GM12878 (cell line): Measurements from ENCODE around the gene CDC25C. TPM values are rescaled to one million over a fixed set of nuclear protein-coding genes. Genes with fewer than 3 reads are reported as not detected.

ENCODE experiments used
- EP300 ChIP-seq, 2 experiments: fragments of 150-350 bp in 1 of 2; IDR thresholded peaks; 2 replicates each; pipeline ENCODE4 v1.6.1; 2011 to 2012; ENCODE audit warnings: low read depth in 2 of 2, low read length in 2 of 2, borderline replicate concordance in 1 of 2, improper control_type of control experiment in 1 of 2, inconsistent platforms in 1 of 2; ENCODE audit not compliant: control insufficient read depth in 1 of 2
- ETV6 ChIP-seq, 2 experiments: fragments of 450-650 bp in 1 of 2; IDR thresholded peaks in 1 of 2; conservative IDR thresholded peaks in 1 of 2; 2 replicates each; pipeline ENCODE4 v1.6.1; 2014; ENCODE audit warnings: antibody characterized with exemption in 1 of 2, borderline replicate concordance in 1 of 2, low read depth in 1 of 2, mild to moderate bottlenecking in 1 of 2, moderate library complexity in 1 of 2
- JUNB ChIP-seq: IDR thresholded peaks from 2 replicates; pipeline ENCODE4 v1.6.1; 2016; ENCODE audit warnings: antibody characterized with exemption, mild to moderate bottlenecking
- JUND ChIP-seq: IDR thresholded peaks from 2 replicates; pipeline ENCODE4 v1.6.1; 2012; ENCODE audit warnings: low read depth, mild to moderate bottlenecking, low read length, improper control_type of control experiment, moderate library complexity
- KAT2A ChIP-seq: conservative IDR thresholded peaks from 2 replicates; pipeline ENCODE4 v1.6.1; 2011; ENCODE audit warnings: low read depth, low read length; ENCODE audit not compliant: control insufficient read depth
- NR2C2 ChIP-seq: IDR thresholded peaks from 2 replicates; pipeline ENCODE4 v1.6.1; 2011; ENCODE audit warnings: borderline replicate concordance, low read depth; ENCODE audit not compliant: control insufficient read depth, insufficient read length
- SREBF1 ChIP-seq: IDR thresholded peaks from 2 replicates; pipeline ENCODE4 v1.6.1; 2012; ENCODE audit warnings: mild to moderate bottlenecking, low read length
- TCF3 ChIP-seq: IDR thresholded peaks from 2 replicates; pipeline ENCODE4 v1.6.1; 2012; ENCODE audit warnings: low read depth, mild to moderate bottlenecking, low read length, borderline replicate concordance; ENCODE audit not compliant: insufficient read depth
- ZNF217 ChIP-seq: fragments of 450-650 bp; IDR thresholded peaks from 2 replicates; pipeline ENCODE4 v1.6.1; 2017; ENCODE audit warnings: antibody characterized with exemption, mild to moderate bottlenecking
- ZZZ3 ChIP-seq: IDR thresholded peaks from 2 replicates; pipeline ENCODE4 v1.6.1; 2011; ENCODE audit warnings: low read depth; ENCODE audit not compliant: control insufficient read depth, insufficient read length
- polyA plus RNA-seq, 11 experiments: library from polyadenylated mRNA; depleted of rRNA in 4 of 11; unstranded in 6 of 11; stranded (reverse) in 5 of 11; fragments of >200 nt; fragmentation: Nextera tagmentation in 4 of 11; fragmentation: Illumina TruSeq in 1 of 11; extraction: Ambion mirVana in 4 of 11; extraction: Trizol in 1 of 11; gene quantifications; 1 replicate in 1 of 11; 2 replicates in 10 of 11; pipeline versions ENCODE4 v1.2.1 to v1.2.3, GENCODE V29; 2011 to 2016; ENCODE audit warnings: inconsistent platforms in 2 of 11, missing spikeins in 2 of 11, low read depth in 1 of 11
- total RNA-seq, 4 experiments: library from RNA; depleted of rRNA in 3 of 4; stranded (reverse); fragments of >200 nt in 3 of 4; fragmentation: Illumina TruSeq in 1 of 4; extraction: Trizol in 1 of 4; gene quantifications; 2 replicates each; pipeline versions ENCODE4 v1.2.1 to v1.2.3, GENCODE V29; 2013 to 2021
- TF ChIP-seq, protein P1 (sequence below): fragments of 450-650 bp; IDR thresholded peaks from 2 replicates; pipeline ENCODE4 v1.6.1; 2017; ENCODE audit warnings: low read depth, mild to moderate bottlenecking, moderate library complexity
- TF ChIP-seq, protein P2 (sequence below): IDR thresholded peaks from 2 replicates; pipeline ENCODE4 v1.6.1; 2012; ENCODE audit warnings: low read length, inconsistent platforms
- TF ChIP-seq, protein P3 (sequence below): fragments of 450-650 bp; IDR thresholded peaks from 2 replicates; pipeline ENCODE4 v1.6.1; 2016; ENCODE audit warnings: mild to moderate bottlenecking
- TF ChIP-seq, protein P4 (sequence below): fragments of 450-650 bp; IDR thresholded peaks from 2 replicates; pipeline ENCODE4 v1.6.1; 2017; ENCODE audit warnings: borderline replicate concordance
- TF ChIP-seq, protein P5 (sequence below), 3 experiments: IDR thresholded peaks in 2 of 3; conservative IDR thresholded peaks in 1 of 3; 2 replicates each; pipeline ENCODE4 v1.5.1; 2011; ENCODE audit warnings: low read depth in 3 of 3, low read length in 3 of 3, mild to moderate bottlenecking in 3 of 3, control low read depth in 2 of 3, moderate library complexity in 2 of 3, inconsistent platforms in 1 of 3, mixed read lengths in 1 of 3; ENCODE audit not compliant: control insufficient read depth in 2 of 3, insufficient read depth in 1 of 3; ENCODE audit errors: extremely low read depth in 1 of 3
- TF ChIP-seq, protein P6 (sequence below): fragments of 450-650 bp; IDR thresholded peaks from 2 replicates; pipeline ENCODE4 v1.6.1; 2014; ENCODE audit warnings: mild to moderate bottlenecking

CDC25C gene
- total and polyA plus RNA-seq, 10 of the 15 experiments (the other 5 are each of a cell fraction or from before 2014, with no cell fraction given), result 9.2 to 30.7 (median 14.9) TPM

DNA sequence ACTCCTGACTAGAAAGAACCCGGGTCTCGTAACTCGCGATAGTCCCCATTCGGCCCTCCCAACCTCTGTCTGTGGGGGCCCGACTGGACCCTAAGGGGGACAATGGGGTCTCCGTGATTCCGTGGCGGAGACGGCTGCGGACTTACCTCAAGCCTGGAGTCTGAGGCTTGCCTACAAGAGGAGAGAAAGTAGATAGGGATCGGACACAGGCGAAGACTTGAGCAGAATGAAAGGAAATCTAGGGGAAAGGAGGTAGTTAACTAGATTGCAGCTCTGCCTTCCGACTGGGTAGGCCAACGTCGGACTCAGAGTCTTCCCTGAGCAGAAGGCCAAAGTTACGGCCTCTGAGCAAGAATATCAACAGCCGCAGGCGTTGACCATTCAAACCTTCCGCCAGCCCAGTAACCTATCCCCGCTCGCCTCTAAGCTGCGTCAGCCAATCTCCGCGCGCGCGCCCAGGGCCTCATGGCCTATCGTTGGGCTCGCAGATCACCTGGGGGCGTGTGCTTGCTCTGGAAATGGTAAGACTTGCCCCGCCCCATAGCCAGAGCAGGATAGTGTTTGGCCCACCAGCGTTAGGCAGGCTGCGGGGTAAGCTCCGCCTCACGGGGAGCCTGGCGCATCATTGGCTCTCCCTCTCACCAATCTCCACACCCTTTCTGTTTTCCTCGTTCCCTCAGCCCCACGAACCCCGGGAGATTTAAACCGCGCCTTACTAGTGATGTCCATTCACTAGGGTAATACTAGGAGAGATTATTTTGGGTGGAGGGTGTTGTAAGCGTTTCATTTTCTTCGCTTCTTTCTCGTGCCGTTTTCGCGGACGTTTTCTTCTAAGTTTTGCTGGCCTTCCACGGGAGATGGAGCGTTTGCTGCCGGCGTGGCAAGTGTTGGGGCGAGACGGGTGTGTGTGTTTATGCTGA is at the start of gene CDC25C (continued):
- TF ChIP-seq, protein P1, sequence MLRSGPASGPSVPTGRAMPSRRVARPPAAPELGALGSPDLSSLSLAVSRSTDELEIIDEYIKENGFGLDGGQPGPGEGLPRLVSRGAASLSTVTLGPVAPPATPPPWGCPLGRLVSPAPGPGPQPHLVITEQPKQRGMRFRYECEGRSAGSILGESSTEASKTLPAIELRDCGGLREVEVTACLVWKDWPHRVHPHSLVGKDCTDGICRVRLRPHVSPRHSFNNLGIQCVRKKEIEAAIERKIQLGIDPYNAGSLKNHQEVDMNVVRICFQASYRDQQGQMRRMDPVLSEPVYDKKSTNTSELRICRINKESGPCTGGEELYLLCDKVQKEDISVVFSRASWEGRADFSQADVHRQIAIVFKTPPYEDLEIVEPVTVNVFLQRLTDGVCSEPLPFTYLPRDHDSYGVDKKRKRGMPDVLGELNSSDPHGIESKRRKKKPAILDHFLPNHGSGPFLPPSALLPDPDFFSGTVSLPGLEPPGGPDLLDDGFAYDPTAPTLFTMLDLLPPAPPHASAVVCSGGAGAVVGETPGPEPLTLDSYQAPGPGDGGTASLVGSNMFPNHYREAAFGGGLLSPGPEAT, result peak; percentile 89
- TF ChIP-seq KAT2A, result no peak
- TF ChIP-seq TCF3, result no peak
- TF ChIP-seq ZZZ3, result no peak
- TF ChIP-seq, protein P2, sequence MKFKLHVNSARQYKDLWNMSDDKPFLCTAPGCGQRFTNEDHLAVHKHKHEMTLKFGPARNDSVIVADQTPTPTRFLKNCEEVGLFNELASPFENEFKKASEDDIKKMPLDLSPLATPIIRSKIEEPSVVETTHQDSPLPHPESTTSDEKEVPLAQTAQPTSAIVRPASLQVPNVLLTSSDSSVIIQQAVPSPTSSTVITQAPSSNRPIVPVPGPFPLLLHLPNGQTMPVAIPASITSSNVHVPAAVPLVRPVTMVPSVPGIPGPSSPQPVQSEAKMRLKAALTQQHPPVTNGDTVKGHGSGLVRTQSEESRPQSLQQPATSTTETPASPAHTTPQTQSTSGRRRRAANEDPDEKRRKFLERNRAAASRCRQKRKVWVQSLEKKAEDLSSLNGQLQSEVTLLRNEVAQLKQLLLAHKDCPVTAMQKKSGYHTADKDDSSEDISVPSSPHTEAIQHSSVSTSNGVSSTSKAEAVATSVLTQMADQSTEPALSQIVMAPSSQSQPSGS, result no peak
- TF ChIP-seq, protein P3, sequence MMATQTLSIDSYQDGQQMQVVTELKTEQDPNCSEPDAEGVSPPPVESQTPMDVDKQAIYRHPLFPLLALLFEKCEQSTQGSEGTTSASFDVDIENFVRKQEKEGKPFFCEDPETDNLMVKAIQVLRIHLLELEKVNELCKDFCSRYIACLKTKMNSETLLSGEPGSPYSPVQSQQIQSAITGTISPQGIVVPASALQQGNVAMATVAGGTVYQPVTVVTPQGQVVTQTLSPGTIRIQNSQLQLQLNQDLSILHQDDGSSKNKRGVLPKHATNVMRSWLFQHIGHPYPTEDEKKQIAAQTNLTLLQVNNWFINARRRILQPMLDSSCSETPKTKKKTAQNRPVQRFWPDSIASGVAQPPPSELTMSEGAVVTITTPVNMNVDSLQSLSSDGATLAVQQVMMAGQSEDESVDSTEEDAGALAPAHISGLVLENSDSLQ, result 0 out of 2 replicates have a peak, but pooled peaks have one; percentile 33
- TF ChIP-seq, protein P4, sequence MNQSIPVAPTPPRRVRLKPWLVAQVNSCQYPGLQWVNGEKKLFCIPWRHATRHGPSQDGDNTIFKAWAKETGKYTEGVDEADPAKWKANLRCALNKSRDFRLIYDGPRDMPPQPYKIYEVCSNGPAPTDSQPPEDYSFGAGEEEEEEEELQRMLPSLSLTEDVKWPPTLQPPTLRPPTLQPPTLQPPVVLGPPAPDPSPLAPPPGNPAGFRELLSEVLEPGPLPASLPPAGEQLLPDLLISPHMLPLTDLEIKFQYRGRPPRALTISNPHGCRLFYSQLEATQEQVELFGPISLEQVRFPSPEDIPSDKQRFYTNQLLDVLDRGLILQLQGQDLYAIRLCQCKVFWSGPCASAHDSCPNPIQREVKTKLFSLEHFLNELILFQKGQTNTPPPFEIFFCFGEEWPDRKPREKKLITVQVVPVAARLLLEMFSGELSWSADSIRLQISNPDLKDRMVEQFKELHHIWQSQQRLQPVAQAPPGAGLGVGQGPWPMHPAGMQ, result no peak
- no peak for TF ChIP-seq JUNB
- TF ChIP-seq, protein P5, sequence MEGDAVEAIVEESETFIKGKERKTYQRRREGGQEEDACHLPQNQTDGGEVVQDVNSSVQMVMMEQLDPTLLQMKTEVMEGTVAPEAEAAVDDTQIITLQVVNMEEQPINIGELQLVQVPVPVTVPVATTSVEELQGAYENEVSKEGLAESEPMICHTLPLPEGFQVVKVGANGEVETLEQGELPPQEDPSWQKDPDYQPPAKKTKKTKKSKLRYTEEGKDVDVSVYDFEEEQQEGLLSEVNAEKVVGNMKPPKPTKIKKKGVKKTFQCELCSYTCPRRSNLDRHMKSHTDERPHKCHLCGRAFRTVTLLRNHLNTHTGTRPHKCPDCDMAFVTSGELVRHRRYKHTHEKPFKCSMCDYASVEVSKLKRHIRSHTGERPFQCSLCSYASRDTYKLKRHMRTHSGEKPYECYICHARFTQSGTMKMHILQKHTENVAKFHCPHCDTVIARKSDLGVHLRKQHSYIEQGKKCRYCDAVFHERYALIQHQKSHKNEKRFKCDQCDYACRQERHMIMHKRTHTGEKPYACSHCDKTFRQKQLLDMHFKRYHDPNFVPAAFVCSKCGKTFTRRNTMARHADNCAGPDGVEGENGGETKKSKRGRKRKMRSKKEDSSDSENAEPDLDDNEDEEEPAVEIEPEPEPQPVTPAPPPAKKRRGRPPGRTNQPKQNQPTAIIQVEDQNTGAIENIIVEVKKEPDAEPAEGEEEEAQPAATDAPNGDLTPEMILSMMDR (IDR thresholded peaks at IDR 0.05 in 2 of 3, conservative IDR thresholded peaks at IDR 0.05 in 1 of 3; ENCODE audit: control insufficient read depth in 2 of 3, extremely low read depth in 1 of 3, insufficient read depth in 1 of 3, low read depth in 3 of 3, low read length in 3 of 3), result no peak
- no peak for TF ChIP-seq JUND
- no peak for TF ChIP-seq ETV6 (conservative IDR thresholded peaks at IDR 0.05 in 1 of 2, IDR thresholded peaks at IDR 0.05 in 1 of 2; ENCODE audit: borderline replicate concordance in 1 of 2, low read depth in 1 of 2)
- no peak for TF ChIP-seq SREBF1
- TF ChIP-seq ZNF217, result no peak
- TF ChIP-seq NR2C2, result no peak
- TF ChIP-seq EP300 (IDR thresholded peaks at IDR 0.05; ENCODE audit: borderline replicate concordance in 1 of 2, control insufficient read depth in 1 of 2, low read depth in 2 of 2, low read length in 2 of 2), result no peak
- TF ChIP-seq, protein P6, sequence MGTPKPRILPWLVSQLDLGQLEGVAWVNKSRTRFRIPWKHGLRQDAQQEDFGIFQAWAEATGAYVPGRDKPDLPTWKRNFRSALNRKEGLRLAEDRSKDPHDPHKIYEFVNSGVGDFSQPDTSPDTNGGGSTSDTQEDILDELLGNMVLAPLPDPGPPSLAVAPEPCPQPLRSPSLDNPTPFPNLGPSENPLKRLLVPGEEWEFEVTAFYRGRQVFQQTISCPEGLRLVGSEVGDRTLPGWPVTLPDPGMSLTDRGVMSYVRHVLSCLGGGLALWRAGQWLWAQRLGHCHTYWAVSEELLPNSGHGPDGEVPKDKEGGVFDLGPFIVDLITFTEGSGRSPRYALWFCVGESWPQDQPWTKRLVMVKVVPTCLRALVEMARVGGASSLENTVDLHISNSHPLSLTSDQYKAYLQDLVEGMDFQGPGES, result peak; percentile 90
